ENCODE results near the gene FMO2. TPM values are rescaled to one million over a fixed set of nuclear protein-coding genes. Genes with fewer than 3 reads are reported as not detected.

The FMO2 gene
- total RNA-seq, 1 experiment from 2014 or later = not detected

GRCh38 chr1:171213559-171214454 lies 28.7 kb downstream of the FMO2 start:
- no TSS peak for BruUV-seq (replicated peaks)
- H3K27me3 Mint-ChIP-seq (ENCODE audit: insufficient read depth, unreplicated experiment) = no peaks in the 10 kb centered on the region
- TF ChIP-seq, protein P1, sequence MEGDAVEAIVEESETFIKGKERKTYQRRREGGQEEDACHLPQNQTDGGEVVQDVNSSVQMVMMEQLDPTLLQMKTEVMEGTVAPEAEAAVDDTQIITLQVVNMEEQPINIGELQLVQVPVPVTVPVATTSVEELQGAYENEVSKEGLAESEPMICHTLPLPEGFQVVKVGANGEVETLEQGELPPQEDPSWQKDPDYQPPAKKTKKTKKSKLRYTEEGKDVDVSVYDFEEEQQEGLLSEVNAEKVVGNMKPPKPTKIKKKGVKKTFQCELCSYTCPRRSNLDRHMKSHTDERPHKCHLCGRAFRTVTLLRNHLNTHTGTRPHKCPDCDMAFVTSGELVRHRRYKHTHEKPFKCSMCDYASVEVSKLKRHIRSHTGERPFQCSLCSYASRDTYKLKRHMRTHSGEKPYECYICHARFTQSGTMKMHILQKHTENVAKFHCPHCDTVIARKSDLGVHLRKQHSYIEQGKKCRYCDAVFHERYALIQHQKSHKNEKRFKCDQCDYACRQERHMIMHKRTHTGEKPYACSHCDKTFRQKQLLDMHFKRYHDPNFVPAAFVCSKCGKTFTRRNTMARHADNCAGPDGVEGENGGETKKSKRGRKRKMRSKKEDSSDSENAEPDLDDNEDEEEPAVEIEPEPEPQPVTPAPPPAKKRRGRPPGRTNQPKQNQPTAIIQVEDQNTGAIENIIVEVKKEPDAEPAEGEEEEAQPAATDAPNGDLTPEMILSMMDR (IDR thresholded peaks at IDR 0.05; ENCODE audit: insufficient read depth in 1 of 2, low read depth in 1 of 2, low read length in 1 of 2, severe bottlenecking in 1 of 2, unreplicated experiment in 1 of 2) = no peak

GRCh38 chr1:171217658-171218443 lies 32.8 kb downstream of the FMO2 start:
- TF ChIP-seq, protein P1 (IDR thresholded peaks at IDR 0.05; ENCODE audit: insufficient read depth in 1 of 2, low read depth in 1 of 2, low read length in 1 of 2, severe bottlenecking in 1 of 2, unreplicated experiment in 1 of 2) = no peak
- no peaks in the 10 kb centered on the region for H3K9me3 Mint-ChIP-seq (ENCODE audit: unreplicated experiment)
- intact Hi-C loops (cut with micrococcal nuclease; ENCODE audit: unreplicated experiment) = no loop called here
- H3K36me3 Mint-ChIP-seq (ENCODE audit: insufficient read depth, unreplicated experiment) = no peaks in the 10 kb centered on the region
- Histone ChIP-seq H3K36me3 (ENCODE audit: control insufficient read depth, insufficient read depth, low read length) (no peaks in the 10 kb centered on the region), H3K27me3 (replicated peaks; ENCODE audit: control insufficient read depth, insufficient read depth, low read length) (no peaks in the 10 kb centered on the region), H3K4me1 (no peaks in the 10 kb centered on the region), H3K9me3 (no peaks in the 10 kb centered on the region), H3K4me3 (ENCODE audit: low read depth, low read length) (no peak overlapping the region)
- H3K27ac Mint-ChIP-seq (ENCODE audit: unreplicated experiment) = no peak overlapping the region
- POLR2A ChIA-PET = no interaction called here
- no peak overlapping the region for H3K4me3 Mint-ChIP-seq (ENCODE audit: unreplicated experiment)
- no peaks in the 10 kb centered on the region for H3K27me3 Mint-ChIP-seq (ENCODE audit: insufficient read depth, unreplicated experiment)
- DNase-seq = no peak
- CTCF ChIA-PET = no interaction called here
- BruUV-seq (replicated peaks) = no TSS peak
- H3K4me1 Mint-ChIP-seq (ENCODE audit: low read depth, unreplicated experiment) = peaks cover 15% of the 10 kb centered on the region

More at GRCh38 chr1:171213559-171214454, 28.7 kb downstream of the FMO2 start:
- Mint-ChIP-seq H3K27ac (ENCODE audit: unreplicated experiment) (no peak overlapping the region), H3K4me1 (ENCODE audit: low read depth, unreplicated experiment) (no peaks in the 10 kb centered on the region), H3K36me3 (ENCODE audit: insufficient read depth, unreplicated experiment) (no peaks in the 10 kb centered on the region), H3K4me3 (ENCODE audit: unreplicated experiment) (no peak overlapping the region), H3K9me3 (ENCODE audit: unreplicated experiment) (no peaks in the 10 kb centered on the region)
- no peak for DNase-seq
- intact Hi-C loops (cut with micrococcal nuclease; ENCODE audit: unreplicated experiment) = loop anchor here (5.0 kb wide), 1 partner anchor 247 kb away; no protein-coding TSS in a partner anchor
- CTCF ChIA-PET = interaction anchor here (0.7 to 1.2 kb wide), 2 partner anchors 13 to 100 kb away, joined by 3 read pairs; partner anchors contain the start of gene FMO4
- Histone ChIP-seq H3K4me1 (peaks cover 18% of the 10 kb centered on the region), H3K4me3 (ENCODE audit: low read depth, low read length) (no peak overlapping the region), H3K27me3 (replicated peaks; ENCODE audit: control insufficient read depth, insufficient read depth, low read length) (no peaks in the 10 kb centered on the region), H3K36me3 (ENCODE audit: control insufficient read depth, insufficient read depth, low read length) (no peaks in the 10 kb centered on the region), H3K9me3 (no peaks in the 10 kb centered on the region)
- POLR2A ChIA-PET = no interaction called here

DNA sequence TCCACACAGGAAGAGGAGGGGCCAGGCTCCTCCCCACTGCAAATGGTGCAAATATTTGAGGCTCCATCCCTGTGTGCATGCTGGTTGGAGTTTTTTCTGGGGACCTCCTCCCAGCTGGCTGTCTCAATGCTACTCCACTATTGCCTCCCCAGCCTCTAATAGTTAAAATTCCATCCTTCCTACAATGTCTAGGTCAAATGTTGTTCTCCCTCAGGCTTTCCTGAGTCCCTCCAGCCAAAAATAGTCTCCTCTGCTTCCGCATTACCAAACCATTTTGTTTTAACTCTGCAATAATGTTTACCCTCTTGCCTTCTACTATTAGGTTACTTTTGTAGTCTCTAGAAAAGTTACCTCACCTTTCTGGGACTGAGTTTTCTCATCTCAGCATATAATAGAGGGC lies 33.6 kb downstream of the FMO2 start:
- Histone ChIP-seq H3K9me3 (no peaks in the 10 kb centered on the region), H3K4me3 (ENCODE audit: low read depth, low read length) (no peak overlapping the region), H3K36me3 (ENCODE audit: control insufficient read depth, insufficient read depth, low read length) (no peaks in the 10 kb centered on the region), H3K27me3 (replicated peaks; ENCODE audit: control insufficient read depth, insufficient read depth, low read length) (no peaks in the 10 kb centered on the region), H3K4me1 (no peaks in the 10 kb centered on the region)
- ChIA-PET POLR2A (no interaction called here), CTCF (no interaction called here)
- H3K36me3 Mint-ChIP-seq (ENCODE audit: insufficient read depth, unreplicated experiment) = no peaks in the 10 kb centered on the region
- no peak overlapping the region for H3K4me3 Mint-ChIP-seq (ENCODE audit: unreplicated experiment)
- no peaks in the 10 kb centered on the region for H3K27me3 Mint-ChIP-seq (ENCODE audit: insufficient read depth, unreplicated experiment)
- H3K4me1 Mint-ChIP-seq (ENCODE audit: low read depth, unreplicated experiment) = peaks cover 15% of the 10 kb centered on the region
- DNase-seq = no peak
- TF ChIP-seq, protein P1 (IDR thresholded peaks at IDR 0.05; ENCODE audit: insufficient read depth in 1 of 2, low read depth in 1 of 2, low read length in 1 of 2, severe bottlenecking in 1 of 2, unreplicated experiment in 1 of 2) = no peak
- no peaks in the 10 kb centered on the region for H3K9me3 Mint-ChIP-seq (ENCODE audit: unreplicated experiment)
- intact Hi-C loops (cut with micrococcal nuclease; ENCODE audit: unreplicated experiment) = no loop called here
- no TSS peak for BruUV-seq (replicated peaks)
- H3K27ac Mint-ChIP-seq (ENCODE audit: unreplicated experiment) = no peak overlapping the region
